ENCODE measurements around the gene DRC1.

Gene DRC1

DNA sequence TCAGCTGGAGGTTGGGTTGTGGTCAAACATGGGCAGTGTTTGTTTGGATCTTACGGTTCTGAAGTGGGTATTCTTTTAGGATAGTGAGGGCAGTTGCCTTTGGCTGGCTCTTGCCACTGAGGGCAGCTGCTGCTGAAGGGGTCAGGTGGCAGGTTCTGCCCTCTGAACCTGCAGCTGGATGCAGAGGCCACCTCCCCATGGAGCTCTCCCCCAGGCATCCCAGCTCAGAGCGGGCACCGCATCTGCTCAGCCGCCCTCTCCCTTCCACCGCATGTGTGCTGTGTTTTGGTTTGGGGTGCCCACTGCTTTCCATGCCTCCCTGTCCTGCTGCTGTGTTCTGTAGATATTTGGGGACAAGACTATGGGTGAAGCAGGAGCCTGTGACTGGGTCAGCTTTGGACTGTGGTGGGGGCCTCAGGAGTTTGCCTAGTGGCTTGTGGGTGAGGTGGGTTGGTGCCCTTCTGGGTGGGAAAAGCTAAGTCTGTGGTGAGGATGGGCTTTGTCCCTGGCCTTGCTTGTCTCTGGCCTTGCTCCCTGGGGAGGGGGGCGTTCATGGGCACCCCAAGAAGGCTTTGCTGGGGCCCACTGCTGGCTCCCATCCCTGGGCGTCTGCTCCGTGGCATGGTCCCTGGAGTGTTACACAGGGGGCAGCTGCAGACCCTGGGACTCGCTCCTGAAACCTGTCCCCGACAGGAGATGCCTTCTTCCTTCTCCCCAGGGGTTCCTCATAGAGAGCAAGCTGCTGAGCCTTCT, 47.7 kb downstream of the DRC1 start:
- no peak for DNase-seq

- DNase-seq: no peak
Measured at GRCh38 chr2:26450031-26450635, 48.4 kb downstream of the DRC1 start.

GRCh38 chr2:26451700-26452099, 50.0 kb downstream of the DRC1 start:
- DNase-seq: no peak

DNA sequence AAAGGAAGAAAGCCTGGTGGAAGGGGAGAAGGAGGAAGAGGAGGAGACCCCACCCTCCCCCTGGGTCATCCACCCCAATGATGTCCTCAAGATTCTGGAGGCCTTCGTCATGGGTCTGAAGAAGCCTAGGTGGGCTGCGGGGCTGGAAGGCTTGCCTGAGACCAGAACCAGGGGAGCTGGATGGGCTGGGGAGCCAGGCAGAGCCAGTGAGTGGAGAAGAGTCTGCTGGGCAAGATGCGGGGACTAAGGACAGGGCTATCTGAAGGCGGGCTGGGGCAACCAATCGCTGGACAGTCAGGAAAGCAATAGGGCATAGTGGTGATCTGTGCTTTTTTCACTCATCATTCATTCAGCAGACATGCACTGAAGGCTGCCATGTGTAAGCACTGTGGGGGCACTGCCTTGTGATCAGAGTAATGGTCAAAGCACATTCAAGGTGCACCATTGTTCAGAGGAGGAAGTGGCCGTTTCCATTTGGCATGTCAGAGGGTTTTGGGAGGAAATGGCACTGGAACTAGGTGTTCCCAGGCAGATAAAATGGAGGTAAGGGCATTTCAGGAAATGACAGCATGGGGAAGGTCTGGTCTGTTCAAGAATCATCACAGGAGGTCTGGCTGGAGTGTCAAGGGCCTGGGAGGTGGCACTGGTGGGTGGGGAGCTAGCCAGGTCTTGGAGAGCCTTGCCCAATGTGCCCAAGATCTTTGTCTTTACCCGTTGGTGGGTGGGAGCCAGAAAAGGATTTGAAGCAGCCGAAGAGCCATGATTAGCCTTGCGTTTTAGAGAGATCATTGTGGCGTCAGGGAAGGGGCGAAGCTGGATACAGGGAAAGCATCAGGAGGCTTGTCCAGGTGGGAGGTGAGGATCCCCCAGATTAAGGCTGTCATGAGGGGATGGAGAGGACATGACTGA, 52.0 kb downstream of the DRC1 start:
- DNase-seq: no peak

- DNase-seq: no peak
Measured at GRCh38 chr2:26454561-26455001, 52.9 kb downstream of the DRC1 start.

DNA sequence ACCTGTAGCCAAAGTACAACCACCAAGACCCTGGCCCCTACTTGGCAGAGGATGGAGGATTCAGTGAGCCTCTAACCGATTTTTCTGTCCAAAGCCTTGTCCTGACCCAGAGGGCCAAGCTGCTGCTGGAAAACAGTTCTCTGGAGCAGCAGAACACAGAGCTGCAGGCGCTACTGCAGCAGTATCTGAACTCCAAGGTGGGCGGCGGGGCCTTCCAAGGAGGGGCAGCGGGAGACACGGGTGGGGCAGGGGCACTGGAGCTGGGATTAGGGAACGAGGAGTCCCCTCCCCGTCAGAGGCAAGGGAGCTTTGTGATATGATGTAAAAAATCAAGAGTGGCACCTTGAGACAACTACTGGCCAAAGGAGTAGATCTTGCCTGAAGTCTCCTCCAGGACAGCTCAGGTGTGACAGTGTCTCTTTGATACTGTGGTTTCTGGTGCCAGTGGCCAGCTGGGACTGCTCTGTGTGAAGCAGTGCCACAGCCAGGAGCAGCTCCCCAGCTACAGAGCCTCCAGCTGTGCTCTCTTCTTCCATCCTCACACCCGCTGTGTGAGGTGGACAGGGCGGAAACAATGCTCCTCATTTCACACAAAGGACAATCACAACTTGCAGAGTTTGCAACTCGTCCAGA, 53.4 kb downstream of the DRC1 start:
- DNase-seq: no peak

DNA sequence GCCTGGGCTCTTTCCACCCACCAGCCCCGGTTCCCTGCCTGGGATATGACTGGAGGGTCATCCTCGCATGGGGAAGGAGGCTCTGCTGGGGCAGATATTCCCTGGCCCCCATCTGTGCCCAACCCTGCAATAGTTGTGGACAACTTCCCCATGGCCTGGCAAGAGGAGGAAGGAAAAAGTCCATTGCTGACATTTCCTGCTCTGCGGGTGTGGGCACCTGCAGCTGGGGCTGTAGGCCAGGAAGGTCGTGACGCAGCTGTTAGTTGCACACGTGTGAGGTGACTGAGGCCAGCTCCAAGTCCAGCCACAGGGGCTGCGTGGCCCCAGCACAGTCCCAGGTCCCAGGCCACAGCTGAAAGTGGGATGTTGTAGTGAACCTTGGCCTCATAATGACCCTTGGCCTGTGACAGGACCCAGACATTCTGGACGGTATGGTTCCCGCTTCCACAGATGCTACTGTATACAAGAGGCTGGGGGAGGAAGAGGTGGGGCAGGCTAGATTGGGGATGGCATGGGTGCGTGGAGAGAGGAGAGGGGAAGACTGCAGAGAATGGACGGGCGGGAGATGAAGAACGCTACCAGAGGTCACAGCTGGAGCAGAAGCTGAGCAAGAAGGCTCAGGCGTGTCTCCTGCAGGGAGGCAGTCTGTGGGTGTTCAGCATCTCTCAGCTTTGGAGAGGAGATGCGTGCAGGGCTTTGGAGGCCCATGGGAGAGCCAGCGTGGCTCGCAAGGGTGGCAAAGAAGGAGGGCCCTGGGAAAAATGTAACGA, 54.1 kb downstream of the DRC1 start:
- no peak for DNase-seq

DNA sequence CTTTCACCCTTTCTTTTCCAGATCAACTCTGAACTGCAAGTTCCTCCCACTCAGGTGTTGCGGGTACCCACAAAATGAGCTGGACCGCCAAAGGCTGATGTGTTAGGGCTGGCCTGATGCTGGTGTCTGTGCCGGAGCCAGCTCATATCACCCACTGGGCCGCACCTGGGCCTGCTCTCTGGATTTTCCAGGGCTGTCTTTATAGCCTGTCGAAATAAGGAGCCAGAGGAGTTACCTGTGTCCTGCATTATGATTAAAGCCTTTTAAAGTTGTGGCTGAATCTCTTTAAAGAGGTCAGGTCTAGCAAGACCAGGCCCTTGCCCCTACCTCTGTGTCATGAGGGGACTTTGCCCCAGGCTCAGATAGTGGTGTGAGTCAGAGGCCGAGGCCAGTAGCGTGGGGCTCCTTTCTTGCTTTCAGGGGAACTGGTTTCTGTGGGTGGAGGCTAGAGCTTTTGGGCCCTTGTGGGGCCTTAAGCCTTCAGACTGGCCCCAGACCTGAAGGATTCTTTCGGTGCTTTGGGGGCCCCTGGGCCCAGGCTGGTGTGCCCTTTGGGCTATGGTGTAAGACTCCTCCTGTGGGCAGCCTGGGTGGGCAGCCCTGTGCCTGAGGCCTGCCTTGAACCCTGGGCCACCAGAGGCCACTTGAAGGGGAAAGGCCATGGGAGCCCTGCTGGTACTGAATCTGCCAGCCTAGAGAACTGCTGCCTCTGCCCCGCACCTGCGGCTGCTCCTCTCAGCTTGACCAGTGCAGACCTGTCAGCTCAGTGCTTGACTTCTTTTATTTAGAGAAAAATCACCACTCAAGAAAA, 54.9 kb downstream of the DRC1 start:
- DNase-seq: no peak

DNA sequence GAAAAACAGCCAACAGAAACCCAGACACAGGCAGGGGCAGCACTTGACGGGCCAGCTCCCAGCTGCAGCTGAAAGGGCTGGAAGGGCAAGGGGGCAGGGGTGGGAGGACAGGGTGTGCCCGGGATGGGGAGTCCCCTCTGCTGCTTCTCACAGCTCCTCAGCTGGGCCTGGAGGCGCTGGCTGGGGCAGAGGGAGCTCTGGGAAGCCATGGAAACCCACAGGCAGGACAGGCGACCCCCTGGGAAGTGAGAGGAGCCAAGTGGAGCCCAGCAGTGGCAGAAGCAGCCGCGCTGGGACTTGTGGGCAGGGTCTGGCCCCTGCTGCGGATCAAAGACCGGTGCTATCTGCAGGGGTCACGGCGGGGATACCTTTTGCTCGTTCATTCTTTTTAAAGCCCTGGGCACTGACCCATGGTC, 55.5 kb downstream of the DRC1 start:
- no peak for DNase-seq

GRCh38 chr2:26457695-26458364, 56.1 kb downstream of the DRC1 start:
- no peak for DNase-seq

DNA sequence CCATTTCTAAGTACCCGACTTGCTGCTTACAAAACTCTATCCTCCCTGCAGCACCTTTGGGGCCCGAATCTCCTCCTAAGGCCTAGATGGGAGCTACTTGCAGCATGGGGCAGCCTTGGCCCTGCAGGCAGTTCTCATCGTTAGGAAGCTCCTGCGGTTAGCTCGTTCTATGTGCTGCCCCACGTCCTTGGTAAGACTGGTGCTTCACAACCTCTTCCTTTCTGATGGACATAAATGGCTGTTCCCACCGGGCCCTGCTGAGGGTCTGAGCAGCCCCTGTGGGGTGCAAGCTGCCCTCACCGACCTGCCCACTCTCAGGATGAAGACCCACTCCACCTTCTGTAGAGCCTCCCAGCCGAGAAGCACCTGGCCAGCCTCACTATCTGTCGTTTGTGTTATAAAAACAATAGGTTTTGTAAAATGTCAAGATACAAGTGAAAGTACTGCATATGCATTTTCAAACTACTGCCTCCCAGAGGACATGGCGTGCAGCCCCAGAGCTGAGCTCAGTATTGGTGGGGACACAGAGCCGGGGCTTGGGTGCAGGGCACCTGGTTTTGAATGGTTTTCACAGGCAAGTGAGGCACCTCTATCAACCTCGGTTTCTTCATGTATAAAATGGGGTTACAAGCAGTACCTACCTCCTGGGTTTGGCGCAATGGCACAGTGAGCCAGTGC, 56.8 kb downstream of the DRC1 start:
- DNase-seq: no peak

DNA sequence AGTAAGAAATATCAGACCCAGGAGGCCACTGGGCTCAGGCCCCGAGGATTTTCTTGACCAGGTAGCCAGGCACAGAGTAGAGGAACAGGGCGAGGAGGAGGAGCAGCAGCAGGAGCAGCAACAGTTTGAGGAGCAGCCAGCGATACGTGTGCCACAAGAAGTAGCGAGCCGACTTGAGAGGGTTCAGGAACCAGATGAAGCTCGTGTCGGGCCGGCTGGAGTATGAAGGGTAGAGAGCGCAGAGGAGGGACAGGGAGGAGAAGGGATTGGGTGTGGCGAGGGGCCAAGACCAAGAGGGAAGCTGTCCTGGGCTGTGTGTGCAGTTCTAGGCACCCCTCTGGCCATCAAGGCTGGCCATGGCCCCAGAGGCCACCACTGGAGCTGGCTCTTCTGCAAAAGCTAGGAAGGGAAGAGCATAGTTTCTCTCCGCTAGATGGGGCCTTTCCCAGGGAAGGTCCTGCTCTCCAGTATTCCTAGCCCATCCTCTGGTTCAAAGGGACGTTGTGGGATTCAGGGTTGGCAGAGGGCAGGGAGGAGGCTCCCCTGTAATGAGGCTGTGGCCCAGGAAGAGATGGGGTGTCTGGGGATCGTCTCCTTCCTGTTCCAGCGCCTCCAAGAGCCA, 58.4 kb downstream of the DRC1 start:
- no peak for DNase-seq

GRCh38 chr2:26460613-26461031, 58.9 kb downstream of the DRC1 start:
- no peak for DNase-seq

GRCh38 chr2:26461601-26462023, 59.9 kb downstream of the DRC1 start:
- no peak for DNase-seq

DNA sequence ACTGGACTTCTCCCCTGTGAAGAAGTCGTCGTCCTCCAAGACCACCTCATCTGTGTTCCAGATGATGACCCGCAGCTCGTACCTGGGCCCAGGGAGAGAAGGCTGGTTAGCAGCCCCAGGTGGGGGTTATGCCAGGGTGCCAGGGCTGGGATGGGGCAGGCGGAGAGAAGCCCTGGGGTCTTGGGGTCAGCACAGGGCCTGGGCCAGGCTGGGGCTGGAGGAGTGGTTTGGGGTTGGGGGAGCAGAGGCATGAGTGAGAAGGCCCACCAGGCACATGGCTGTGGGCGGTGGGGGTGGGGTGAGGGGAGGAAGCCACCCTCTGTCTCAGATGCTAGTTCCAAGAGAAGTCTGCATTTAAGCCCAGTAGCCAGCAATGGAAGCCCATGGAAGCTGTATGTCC, 60.4 kb downstream of the DRC1 start:
- no peak for DNase-seq

DNA sequence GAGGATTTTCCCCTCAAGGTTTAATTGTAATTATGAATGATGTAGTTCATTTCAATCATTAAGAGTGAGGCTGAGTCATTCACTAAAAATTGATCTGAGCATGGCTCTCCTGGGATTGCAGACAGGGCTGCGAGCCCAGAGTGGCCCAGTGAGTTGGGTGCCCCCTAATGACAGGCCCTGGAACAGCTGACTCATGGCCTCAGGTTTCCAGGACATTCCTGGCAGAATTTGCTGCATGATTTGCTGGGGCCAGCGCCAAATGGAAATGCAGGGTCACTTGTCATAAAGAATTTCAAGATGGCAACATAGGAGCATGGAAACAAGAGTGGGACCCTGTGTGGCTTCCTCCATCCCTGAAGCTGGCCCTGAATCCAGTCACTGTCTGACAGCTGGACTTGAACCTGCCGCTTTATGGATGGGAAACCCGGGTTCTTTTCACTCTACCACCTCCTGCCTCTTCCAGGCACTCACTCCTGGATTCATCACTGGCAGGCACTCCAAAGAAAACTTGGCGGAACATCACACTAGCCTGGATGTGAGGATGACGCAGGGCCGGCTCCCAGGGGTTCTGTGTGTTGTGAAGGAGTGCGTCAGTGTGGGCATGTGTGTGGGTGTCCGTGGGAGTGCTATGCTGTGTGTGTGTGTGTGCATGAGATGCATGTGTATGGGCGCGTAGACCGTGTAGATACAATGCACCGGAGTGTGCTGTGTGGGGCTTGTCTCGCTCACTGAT, 61.0 kb downstream of the DRC1 start:
- DNase-seq: no peak

DNA sequence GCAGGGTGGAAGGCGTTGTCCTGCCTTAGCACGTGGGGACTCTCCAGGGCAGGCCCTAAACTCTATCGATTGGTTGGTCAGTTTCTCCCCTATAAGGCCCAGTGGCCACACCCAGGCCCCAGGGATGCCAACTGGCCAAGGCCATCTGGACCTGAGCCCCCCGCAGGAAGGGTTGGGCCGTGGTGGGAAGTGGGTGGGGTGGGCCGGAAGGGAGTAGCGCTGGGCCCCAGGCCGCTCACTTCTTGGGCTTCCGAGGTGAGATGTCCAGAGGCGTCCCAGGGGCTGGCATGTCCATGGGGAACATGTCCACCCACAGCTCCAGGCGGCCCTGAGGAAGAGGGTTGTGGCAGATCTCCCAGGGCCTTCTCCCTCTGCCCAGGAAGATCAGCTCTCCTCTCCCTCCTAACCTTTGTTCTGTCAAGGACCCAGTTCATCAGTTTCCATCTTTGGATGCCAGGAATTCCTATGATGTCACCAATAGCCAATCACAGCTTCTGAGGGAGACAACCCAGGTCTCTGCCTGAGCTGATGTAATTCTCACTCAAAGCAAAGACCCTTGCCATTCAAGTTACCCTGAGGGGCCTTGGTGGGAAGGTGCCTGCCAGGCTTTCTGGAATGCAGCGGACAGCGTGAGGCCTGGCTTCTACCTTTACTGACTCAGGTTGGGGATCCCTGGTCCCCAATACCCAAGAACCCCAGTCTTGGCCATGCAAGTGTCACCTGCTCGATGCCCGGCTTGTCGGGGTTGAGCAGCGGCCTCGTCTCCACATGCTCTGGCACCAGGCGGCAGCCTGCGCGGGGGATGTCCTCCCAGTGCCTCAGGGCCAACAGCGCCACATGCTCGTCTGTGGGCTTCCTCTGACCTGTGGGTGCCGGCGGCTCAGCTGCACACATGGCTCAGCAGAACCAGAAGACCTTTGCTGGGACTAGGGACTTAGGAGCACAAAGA, 61.8 kb downstream of the DRC1 start:
- DNase-seq: no peak

All from CD4-positive, alpha-beta T cell treated with Interleukin-17A for 1 hour (primary cell).